GM18870 (cell line): ENCODE results near the gene C2orf49.

Experiments
- ATAC-seq: cut with Tn5 transposase; IDR thresholded peaks from one replicate; pipeline ENCODE4 v1.9.1; 2021; ENCODE audit warnings: moderate library complexity; ENCODE audit not compliant: unreplicated experiment

Gene C2orf49

GRCh38 chr2:105337122-105338019, at the start of gene C2orf49:
Gene C2orf49, plus strand, starts transcription at chr2:105337540. Its CDS starts 48 bp downstream, at chr2:105337588.
- peak; percentile 81 for ATAC-seq

DNA sequence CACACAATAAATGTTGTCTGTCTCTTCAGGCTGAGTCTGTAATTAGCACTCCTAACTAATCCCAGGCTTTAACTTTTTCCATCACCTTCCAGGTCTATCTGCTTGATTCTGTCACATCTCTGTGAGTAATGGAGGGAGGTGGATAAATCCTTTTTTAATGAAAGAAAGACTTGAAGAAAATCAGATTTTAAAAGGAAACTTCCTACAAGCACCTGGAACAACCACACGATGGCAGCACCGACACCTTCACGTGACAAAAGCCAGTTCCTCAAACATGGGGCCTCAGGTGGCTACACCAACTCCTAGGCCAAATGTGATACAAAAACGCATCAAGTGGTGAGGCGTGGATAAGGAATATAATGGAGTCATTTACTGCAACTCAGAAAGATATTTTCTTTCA, 49.6 kb upstream of the C2orf49 start:
- no peak for ATAC-seq

DNA sequence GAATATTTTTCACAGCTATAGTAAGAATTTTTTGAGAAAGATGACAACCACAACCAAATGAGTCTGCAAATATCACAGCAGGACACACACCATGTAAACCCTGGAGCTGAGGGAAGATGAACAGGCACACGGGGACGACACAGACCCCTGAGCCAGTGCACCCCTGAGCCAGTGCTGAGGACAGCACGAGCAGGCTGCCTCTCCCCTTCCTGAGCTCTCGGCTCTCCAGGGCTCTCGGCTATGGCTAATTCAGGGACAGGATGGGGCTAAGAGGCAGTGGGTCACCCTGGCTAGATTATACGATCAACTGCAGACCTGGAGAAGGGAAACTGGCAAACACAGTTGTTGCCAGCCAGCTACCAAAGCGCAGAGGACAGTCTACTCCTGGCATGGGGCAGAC, 49.2 kb upstream of the C2orf49 start:
- no peak for ATAC-seq

GRCh38 chr2:105290981-105291660, 46.2 kb upstream of the C2orf49 start:
- no peak for ATAC-seq

- ATAC-seq, result no peak
Observed at GRCh38 chr2:105291981-105292380, 45.4 kb upstream of the C2orf49 start.

GRCh38 chr2:105294046-105294445, 43.3 kb upstream of the C2orf49 start:
- ATAC-seq, result no peak

GRCh38 chr2:105294844-105295481, 42.4 kb upstream of the C2orf49 start:
- no peak for ATAC-seq

DNA sequence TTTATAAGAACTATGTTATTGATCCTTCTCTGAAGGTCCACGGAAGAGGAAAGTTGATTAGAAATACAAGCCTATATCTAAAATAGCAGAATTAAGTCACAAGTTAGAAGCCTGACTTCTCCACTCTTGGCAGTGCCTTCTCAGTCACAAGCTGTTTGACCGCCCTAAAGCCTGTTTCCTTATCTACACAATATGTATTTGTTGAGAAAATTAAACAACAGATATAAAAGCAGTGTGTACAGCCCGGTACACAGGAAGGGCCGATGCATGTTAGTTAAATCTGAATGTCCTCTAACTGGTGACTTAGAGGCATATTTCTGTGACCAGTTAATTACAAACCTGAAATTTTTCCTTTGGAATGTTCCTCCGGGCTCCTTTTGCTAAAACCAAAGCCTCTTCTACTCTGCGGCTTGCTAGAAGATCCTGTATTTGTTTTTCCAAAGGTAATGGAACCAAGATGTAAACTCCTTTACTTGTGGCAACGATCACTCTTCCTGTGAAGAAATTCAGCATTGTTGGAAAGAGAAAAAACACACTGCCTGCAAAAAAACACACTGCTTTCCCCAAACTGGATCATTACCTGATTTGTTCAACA, 41.2 kb upstream of the C2orf49 start:
- no peak for ATAC-seq

- ATAC-seq, result no peak
Observed at GRCh38 chr2:105297216-105297615, 40.1 kb upstream of the C2orf49 start.

DNA sequence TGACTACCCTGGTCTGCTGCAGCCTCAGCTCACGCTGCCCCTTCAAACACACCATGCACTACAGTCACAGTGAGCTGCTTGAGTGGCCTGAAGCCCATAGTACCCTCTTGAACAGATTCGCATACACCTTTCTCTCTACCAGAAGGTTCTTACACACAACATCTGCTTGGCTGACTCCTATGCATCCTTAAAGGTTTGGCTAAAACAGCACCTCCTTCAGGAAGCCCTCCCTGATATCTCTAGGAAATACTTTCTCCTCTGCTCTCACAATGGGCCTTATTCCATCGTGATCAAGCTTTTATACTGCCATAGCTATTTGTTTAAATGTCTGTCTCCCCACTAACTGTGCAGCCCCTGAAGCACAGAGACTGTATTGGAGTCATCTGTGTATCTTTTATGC, 39.3 kb upstream of the C2orf49 start:
- no peak for ATAC-seq

GRCh38 chr2:105299290-105299689, 38.0 kb upstream of the C2orf49 start:
- ATAC-seq, result no peak

GRCh38 chr2:105301646-105302045, 35.7 kb upstream of the C2orf49 start:
- ATAC-seq, result no peak

- ATAC-seq, result no peak
Observed at GRCh38 chr2:105307146-105307545, 30.2 kb upstream of the C2orf49 start.

DNA sequence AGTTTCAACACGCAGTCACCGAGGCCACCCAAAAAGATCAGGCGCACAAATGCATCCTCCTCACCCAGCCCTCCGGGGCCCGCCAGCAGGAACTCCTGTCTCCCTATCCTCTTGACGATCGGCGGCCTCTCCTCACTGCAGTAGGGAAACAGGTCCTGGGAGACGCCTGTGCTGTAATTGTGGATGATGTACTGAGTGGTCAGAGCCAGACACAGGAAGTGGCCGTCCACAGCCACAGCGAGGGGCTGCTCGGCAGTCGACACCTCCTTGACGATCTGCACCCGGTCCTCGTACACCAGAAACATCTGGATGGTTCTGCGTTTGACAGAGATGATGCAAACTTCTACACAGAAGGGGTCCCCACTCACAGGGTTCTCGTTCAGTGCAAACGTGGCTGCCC, 29.8 kb upstream of the C2orf49 start:
- no peak for ATAC-seq

DNA sequence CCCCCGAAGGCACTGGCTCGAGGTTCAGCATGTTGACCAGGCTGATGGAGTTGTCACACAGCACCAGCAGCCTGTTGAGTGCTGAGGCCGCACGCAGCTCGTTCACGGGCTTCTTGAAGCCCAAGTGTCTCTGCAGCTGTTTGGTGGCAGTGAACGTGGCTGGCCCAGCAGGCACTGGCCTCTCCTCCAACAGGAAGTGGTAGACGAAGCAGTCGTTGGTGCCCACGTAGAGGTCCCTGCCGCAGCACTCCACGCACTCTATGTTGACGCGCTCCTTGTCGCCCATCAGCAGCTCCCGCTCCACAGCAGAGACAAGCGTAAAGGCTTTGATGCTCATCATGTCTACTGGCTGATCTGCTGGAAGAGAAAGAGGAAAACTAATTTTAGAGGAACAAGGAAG, 29.4 kb upstream of the C2orf49 start:
- no peak for ATAC-seq

- ATAC-seq, result no peak
Observed at GRCh38 chr2:105308382-105309146, 28.8 kb upstream of the C2orf49 start.

GRCh38 chr2:105309147-105309545, 28.2 kb upstream of the C2orf49 start:
- no peak for ATAC-seq

DNA sequence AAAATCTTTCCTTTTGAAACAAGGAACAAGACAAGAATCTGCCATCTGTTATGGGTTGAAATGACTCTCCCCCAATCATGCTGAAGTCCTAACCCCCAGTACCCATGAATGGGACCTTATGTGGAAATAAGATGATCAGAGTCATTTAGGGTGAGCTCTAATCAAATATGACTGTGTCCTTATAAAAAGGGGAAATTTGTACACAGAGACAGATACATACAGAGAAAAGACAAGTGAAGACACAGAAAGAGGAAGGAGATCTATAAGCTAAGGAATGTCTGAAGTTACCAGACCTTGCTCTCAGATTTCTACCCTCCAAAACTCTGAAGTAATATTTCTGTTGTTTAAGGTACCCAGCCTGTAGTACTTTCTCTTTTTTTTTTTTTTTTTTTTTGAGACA, 23.5 kb upstream of the C2orf49 start:
- peak; percentile 35 for ATAC-seq

GRCh38 chr2:105315314-105315713, 22.0 kb upstream of the C2orf49 start:
- peak; percentile 88 for ATAC-seq

GRCh38 chr2:105317937-105318336, 19.4 kb upstream of the C2orf49 start:
- no peak for ATAC-seq
